Right lung (tissue), 10 donors: ENCODE data around the gene GAP43. TPM values are rescaled to one million over a fixed set of nuclear protein-coding genes. Genes with fewer than 3 reads are reported as not detected.

Experiments
- DNase-seq, 2 donors: peaks; one replicate each; pipeline ENCODE4 v3.0.0-alpha.2; 2013
- long read RNA-seq, 8 donors: transcript quantifications; one replicate each; lab custom pipeline, GENCODE V29; 2026
- polyA plus RNA-seq, 5 donors: library from polyadenylated mRNA; unstranded; fragments of 120-200 nt; gene quantifications; one replicate each; pipeline versions ENCODE4 v1.2.1 to v1.2.3, GENCODE V29; 2013; ENCODE audit warnings: inconsistent platforms in 1 of 5, low replicate concordance in 1 of 5; ENCODE audit not compliant: insufficient read length in 5 of 5, insufficient read depth in 1 of 5

GAP43 gene, protein sequence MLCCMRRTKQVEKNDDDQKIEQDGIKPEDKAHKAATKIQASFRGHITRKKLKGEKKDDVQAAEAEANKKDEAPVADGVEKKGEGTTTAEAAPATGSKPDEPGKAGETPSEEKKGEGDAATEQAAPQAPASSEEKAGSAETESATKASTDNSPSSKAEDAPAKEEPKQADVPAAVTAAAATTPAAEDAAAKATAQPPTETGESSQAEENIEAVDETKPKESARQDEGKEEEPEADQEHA
- under 1 TPM; 0.27 to 0.82 (median 0.70) TPM for polyA plus RNA-seq
- long read RNA-seq, donor 1, partial matches to known transcripts, result 0 of 2 reads
- long read RNA-seq, donor 1, other reads (novel, unspliced or antisense), result 0 of 2 reads
- long read RNA-seq, donor 2, result 0 reads
- long read RNA-seq, donor 3, result 0 reads
- long read RNA-seq, donor 4, partial matches to known transcripts, result 0 of 2 reads
- long read RNA-seq, donor 4, other reads (novel, unspliced or antisense), result 0 of 2 reads
- long read RNA-seq, donor 5, result 0 reads
- long read RNA-seq, donor 6, partial matches to known transcripts, result 0 of 1 reads
- long read RNA-seq, donor 6, other reads (novel, unspliced or antisense), result 0 of 1 reads
- long read RNA-seq, donor 7, partial matches to known transcripts, result 0 of 1 reads
- long read RNA-seq, donor 7, other reads (novel, unspliced or antisense), result 0 of 1 reads
- long read RNA-seq, donor 8, result 0 reads

DNA sequence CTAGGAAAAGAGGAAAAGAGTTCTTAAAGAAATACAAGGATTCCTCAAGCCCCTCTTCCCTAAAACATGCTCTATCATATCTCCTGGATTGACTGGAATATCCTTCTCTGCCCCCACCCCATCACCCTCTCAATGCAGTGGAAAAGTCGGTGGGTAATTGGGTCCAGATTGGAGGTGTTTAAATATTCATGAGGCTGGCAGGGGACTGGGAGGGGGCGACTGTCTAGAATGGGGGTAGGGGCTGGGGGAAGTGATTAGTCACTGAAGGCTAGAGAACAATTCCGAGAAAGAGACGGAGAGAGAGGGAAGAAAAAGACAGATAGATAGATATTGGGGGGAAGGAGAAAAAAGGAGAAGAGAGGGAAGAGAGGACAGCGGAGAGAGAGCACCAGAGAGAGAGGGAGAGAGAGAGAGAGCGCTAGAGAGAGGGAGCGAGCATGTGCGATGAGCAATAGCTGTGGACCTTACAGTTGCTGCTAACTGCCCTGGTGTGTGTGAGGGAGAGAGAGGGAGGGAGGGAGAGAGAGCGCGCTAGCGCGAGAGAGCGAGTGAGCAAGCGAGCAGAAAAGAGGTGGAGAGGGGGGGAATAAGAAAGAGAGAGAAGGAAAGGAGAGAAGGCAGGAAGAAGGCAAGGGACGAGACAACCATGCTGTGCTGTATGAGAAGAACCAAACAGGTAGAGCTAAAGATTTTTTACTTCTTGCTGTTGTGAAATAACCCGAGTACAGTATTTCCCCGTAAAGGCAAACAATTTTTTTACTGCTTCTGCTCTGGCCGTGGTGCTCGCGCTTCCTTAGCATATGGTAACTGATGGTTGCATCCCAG, at the start of gene GAP43:
Gene GAP43 (plus strand): TSS at position 467 of the 825 bp plus-strand sequence. CDS start 180 bp downstream, at position 647.
- DNase-seq, result peak; percentile 24 to 32

GRCh38 chr3:115576325-115576875, 46.9 kb upstream of the GAP43 start:
- no peak for DNase-seq

GRCh38 chr3:115577000-115577399, 46.3 kb upstream of the GAP43 start:
- DNase-seq, result no peak

GRCh38 chr3:115578331-115578730, 45.0 kb upstream of the GAP43 start:
- no peak for DNase-seq

GRCh38 chr3:115580566-115580965, 42.7 kb upstream of the GAP43 start:
- no peak for DNase-seq

DNA sequence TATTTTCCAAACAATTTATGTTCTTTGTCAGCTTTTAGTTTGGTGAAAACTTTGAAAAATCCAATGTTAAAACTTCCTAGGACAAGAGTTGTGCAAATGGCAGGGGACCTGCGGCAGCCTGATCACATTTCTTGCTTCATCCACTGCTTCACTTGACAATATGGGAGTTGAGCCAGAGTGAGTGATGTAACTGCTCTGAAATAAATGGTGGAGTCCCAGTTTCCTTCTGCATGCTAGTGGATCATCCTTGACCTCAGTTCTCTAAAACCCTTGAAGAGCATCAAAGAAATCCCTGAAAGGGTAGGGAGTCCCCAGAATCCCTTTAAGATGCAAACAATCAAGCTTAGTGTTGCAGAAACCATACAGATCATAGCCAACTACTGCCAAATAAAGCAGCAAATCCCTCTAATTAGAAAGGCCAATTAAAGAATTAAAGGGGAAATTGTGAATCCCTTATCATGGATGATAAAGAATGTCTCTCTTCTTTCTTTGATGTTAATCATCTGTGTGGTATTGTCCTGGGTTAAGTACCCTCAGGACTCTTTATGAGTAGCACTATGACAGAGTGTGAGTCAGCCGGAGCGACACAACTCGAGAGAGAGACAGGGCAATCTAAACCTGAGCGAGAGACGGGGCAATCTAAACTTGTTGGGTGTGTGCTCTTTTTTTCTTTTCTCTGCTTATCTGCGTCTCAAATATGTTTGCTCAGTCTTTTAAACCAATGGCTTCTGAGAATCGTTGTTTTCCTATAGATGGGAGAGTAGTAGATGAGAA, 41.8 kb upstream of the GAP43 start:
- DNase-seq, result no peak

- no peak for DNase-seq
These were observed 34.9 kb upstream of the GAP43 start for GRCh38 chr3:115588201-115589115.

DNA sequence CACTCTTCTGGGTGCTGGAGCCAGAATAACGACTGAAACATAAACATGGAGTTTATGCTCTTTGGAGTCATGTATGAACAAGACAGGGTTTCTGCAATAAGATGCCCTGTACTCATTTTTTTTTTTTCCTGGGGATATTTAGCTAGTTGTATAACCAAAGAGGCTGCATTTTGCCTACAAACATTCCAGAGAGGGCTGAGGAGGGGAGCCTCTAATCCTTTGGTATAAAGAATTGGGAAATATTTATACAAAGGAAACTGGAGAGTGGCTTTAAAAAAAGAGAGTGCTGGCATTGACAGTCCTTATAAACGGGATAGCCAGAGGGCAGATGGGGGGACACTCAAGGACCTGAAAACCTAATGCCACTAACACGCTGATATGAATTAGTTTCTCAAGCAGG, 32.4 kb upstream of the GAP43 start:
- DNase-seq, result no peak

DNA sequence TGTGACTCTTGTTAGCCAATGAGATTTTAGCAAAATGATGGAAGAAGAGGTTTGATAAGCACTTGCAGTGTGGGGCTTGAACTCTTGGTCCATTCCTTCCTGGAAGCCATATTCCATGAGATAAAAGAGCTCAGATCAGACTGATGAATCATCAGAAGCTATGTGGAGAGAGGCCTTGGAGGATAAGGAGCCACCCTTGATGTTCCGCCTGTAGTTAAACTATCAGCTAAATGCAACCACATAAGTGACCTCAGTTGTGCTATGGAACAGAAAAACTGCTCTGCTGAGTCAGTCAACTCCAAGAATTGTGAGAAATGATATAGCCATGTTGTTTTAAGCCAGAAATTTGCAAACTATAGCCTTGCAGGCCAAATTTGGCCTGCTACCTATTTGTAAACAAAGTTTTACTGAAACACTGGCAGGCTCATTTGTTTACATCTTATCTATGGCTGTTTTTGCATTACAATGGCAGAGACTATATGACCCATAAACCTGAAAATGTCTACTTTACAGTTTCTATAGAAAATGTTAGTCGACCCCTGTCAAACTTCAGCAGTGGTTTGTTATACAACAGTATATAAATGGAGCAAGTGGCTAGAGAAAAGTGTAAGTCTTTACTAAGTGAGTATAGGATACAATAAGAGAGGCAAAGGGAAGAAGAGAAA, 27.6 kb upstream of the GAP43 start:
- no peak for DNase-seq

DNA sequence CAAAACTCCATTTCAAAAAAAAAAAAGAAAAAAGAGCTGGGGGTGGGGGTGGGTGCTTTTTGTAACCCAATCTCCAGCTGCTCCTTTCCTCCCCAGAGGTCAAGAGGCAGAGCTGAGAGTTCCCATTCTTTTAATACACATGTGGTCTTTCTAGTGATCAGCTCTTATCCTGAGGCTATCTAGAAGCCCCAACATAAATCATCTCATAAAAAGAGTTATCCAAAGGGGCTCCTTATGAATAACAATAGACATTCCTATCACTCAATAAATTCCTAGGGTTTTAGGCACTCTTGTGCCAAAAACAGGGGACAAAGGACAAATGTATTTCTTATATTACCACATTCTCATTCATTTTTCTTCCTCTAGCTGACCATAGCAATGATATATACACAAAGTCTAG, 25.1 kb upstream of the GAP43 start:
- DNase-seq, result no peak

GRCh38 chr3:115602194-115602593, 21.1 kb upstream of the GAP43 start:
- DNase-seq, result no peak

- DNase-seq, result no peak
These were observed 11.7 kb upstream of the GAP43 start for GRCh38 chr3:115611630-115612029.

DNA sequence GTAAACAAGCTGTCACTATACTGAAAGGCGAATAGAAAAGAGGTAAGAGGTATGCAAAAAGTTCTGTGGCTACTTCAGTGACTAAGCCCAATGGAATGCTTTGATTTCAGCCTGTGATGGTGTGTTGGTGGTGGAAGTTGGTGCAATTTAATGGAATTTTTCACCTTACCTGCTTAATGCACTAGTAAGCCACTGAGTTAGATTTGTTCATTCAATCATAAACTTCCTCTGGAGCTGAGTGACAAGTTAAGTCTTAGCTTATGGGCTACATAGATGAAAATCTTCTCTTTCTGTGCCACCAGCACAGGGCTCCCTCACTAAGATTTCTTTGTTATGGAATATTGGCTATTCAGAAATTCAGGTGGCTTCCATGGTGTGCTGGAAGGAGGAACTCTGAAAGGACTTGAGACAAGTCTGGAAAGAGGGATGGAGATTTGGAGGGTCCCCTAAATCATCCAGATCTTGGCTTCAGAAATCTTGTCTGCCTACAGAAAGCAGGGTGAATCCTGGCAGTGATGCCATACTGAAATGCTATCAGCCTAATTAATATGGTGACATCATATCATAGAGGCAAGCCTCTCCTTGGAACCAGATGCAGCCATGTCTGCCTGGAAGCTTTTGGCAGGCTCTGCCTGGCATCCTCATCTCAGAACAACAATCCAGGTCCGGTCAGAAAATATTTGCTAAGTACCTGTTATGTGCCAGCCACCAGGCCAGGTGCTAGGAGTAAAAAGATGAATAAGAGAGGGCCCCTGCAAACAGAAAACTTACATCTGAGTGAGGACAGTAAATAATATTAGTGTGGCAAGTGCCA, 8.1 kb upstream of the GAP43 start:
- DNase-seq, result no peak

DNA sequence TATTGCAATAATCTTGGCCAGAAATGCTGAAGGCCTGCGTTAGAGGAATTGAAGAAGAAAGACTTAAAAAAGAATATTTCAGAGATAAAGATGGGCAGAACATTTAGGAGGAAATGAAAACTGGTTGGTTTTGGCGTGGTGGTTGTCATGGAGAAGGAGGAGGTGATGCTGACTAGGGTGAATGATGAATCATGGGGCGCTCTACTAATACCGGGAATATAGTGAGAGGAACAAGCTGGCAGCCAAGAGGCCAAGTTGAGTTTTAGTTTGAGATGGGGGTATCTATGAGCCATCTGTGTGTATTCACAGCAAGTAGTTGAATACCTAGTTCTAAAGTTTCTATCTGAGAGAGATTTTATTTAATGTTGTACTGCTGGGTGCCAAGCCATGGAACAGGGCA, 6.8 kb upstream of the GAP43 start:
- DNase-seq, result no peak

GRCh38 chr3:115617591-115617990, 5.7 kb upstream of the GAP43 start:
- no peak for DNase-seq

DNA sequence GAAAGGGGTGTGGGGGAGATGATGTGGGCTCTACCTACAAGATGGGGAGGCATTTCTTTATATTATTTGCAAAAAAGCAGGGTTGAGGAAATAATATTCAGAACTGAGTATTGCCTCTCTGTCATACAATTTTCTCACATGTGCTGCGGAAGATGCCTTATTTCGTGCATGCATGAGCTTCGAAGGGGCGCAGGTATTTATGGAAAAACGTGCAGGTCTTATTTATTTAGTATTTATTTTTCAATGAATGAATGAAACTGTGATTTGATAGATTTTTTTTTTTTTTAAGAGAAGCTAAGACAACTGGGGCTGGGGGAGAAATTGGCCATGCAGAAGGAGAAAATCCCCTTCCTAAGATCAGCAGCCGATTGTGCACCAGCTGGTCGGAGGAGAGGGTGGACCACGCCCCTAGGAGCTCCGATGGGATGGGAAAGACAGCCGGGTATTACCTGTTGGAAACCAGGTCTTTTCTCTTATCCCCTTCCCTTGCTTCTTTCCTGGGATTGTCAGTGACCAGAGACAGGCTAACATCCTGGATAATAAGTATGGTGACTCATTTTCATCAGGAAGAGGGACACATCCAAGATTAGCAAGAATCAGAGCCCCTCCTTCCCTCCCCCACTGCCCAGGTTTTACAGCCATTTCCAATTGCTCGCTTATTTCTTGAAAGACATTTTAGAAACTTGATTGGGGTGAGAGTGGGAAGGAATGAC, 875 bp downstream of the GAP43 start:
- no peak for DNase-seq

GRCh38 chr3:115624901-115625300, 1.6 kb downstream of the GAP43 start:
- DNase-seq, result no peak

GRCh38 chr3:115626006-115626409, 2.7 kb downstream of the GAP43 start:
- no peak for DNase-seq
